MM.1S (cell line): ENCODE measurements around the gene RLBP1.

Experiments used
- EZH2 ChIP-seq: fragments of 300-600 bp; sonication (generic); optimal IDR thresholded peaks from 2 replicates; pipeline ENCODE3; 2017; ENCODE audit warnings: low read depth, mild to moderate bottlenecking, antibody characterized with exemption, low read length, mixed read lengths
- EZH2phosphoT487 ChIP-seq: fragments of 300-600 bp; sonication (generic); IDR thresholded peaks from 2 replicates; pipeline ENCODE4 v1.6.1; 2018; ENCODE audit warnings: antibody characterized with exemption, low read length
- TF ChIP-seq, protein P1 (sequence below): fragments of 300-600 bp; sonication (generic); IDR thresholded peaks from 2 replicates; pipeline ENCODE4 v1.5.1; 2016; ENCODE audit warnings: antibody characterized with exemption, low read length, mixed read lengths

DNA sequence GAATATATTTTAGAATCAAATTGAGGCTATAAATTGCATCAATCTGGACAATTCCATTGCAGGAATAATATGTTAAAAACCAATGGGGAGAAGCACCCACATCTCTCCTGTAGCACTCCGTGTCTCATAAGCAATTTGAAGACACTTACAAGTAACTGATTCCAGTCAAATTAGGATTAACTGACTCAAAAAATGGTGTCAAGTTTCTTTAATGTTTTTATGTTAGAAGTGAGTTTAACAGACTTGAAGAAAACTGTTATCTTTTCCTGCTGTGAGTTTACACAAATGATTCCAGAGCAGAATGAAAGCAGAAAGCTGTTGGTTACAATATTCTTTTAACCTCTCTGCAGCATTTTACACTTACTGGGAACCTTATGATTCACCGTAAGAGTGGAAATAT lies 23.2 kb downstream of the RLBP1 start:
- TF ChIP-seq EZH2 (no peak), EZH2phosphoT487 (no peak)
- TF ChIP-seq, protein P1, sequence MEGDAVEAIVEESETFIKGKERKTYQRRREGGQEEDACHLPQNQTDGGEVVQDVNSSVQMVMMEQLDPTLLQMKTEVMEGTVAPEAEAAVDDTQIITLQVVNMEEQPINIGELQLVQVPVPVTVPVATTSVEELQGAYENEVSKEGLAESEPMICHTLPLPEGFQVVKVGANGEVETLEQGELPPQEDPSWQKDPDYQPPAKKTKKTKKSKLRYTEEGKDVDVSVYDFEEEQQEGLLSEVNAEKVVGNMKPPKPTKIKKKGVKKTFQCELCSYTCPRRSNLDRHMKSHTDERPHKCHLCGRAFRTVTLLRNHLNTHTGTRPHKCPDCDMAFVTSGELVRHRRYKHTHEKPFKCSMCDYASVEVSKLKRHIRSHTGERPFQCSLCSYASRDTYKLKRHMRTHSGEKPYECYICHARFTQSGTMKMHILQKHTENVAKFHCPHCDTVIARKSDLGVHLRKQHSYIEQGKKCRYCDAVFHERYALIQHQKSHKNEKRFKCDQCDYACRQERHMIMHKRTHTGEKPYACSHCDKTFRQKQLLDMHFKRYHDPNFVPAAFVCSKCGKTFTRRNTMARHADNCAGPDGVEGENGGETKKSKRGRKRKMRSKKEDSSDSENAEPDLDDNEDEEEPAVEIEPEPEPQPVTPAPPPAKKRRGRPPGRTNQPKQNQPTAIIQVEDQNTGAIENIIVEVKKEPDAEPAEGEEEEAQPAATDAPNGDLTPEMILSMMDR = no peak
